HepG2 (cell line): ENCODE data around the gene ALG14. TPM values are rescaled to one million over a fixed set of nuclear protein-coding genes. Genes with fewer than 3 reads are reported as not detected.
A peak's percentile ranks its signal among the peaks of the same experiment; 100 is the strongest.

ENCODE experiments used
- HNRNPL ChIP-seq: fragments of 200-400 bp; formaldehyde crosslinking; IDR thresholded peaks from 2 replicates; pipeline ENCODE4 v1.6.1; 2017; ENCODE audit warnings: mild to moderate bottlenecking, low read depth, low read length
- MXI1 ChIP-seq: IDR thresholded peaks from 3 replicates; pipeline ENCODE4 v1.6.1; 2012; ENCODE audit warnings: low read depth, low read length, inconsistent platforms, borderline replicate concordance
- PAXIP1 ChIP-seq: sonication (generic); formaldehyde crosslinking; conservative IDR thresholded peaks from 2 replicates; pipeline ENCODE4 v1.4.0; 2020; ENCODE audit warnings: mild to moderate bottlenecking, missing genetic modification reagents, moderate library complexity
- ZNF317 ChIP-seq: sonication (generic); formaldehyde crosslinking; IDR thresholded peaks from 2 replicates; pipeline ENCODE4 v1.5.0; 2020; ENCODE audit warnings: mild to moderate bottlenecking, missing genetic modification reagents
- ZNF337 ChIP-seq: sonication (generic); formaldehyde crosslinking; IDR thresholded peaks from 2 replicates; pipeline ENCODE4 v1.5.1; 2020; ENCODE audit warnings: missing genetic modification reagents, low read depth, mild to moderate bottlenecking, borderline replicate concordance
- ZNF770 ChIP-seq: sonication (generic); formaldehyde crosslinking; IDR thresholded peaks from 2 replicates; pipeline ENCODE4 v1.5.0; 2020; ENCODE audit warnings: mild to moderate bottlenecking, missing genetic modification reagents
- polyA plus RNA-seq, 8 experiments: library from polyadenylated mRNA; depleted of rRNA in 3 of 8; stranded (reverse) in 7 of 8; unstranded in 1 of 8; fragments of >200 nt; fragmentation: Illumina TruSeq in 4 of 8; extraction: Trizol in 4 of 8; gene quantifications; 2 replicates each; pipeline versions ENCODE4 v1.2.1 to v1.2.3, GENCODE V29; 2011 to 2016; ENCODE audit warnings: low read depth in 4 of 8, missing spikeins in 1 of 8, mixed read lengths in 1 of 8; ENCODE audit not compliant: insufficient read depth in 1 of 8
- total RNA-seq, 5 experiments: library from RNA; depleted of rRNA; stranded (reverse); fragments of >200 nt; fragmentation: Illumina TruSeq; extraction: Trizol; gene quantifications; 2 replicates each; pipeline ENCODE4 v1.2.3, GENCODE V29; 2016; ENCODE audit warnings: low read depth in 1 of 5
- TF ChIP-seq, protein P1 (sequence below): sonication (generic); formaldehyde crosslinking; IDR thresholded peaks from 2 replicates; pipeline ENCODE4 v1.4.0; 2020; ENCODE audit warnings: missing genetic modification reagents
- TF ChIP-seq, protein P2 (sequence below): sonication (generic); formaldehyde crosslinking; conservative IDR thresholded peaks from 2 replicates; pipeline ENCODE4 v1.8.0; 2022; ENCODE audit warnings: missing genetic modification reagents
- TF ChIP-seq, protein P3 (sequence below): sonication (generic); formaldehyde crosslinking; IDR thresholded peaks from 2 replicates; pipeline ENCODE4 v1.9.0; 2021; ENCODE audit warnings: mild to moderate bottlenecking, missing genetic modification reagents

The ALG14 gene
- total and polyA plus RNA-seq, 2 of the 13 experiments (the other 11 are each of a cell fraction or from before 2014, with no cell fraction given): 4.5 to 12.7 TPM

GRCh38 chr1:95013950-95014574 is 58.7 kb downstream of the ALG14 start (continued):
- TF ChIP-seq, protein P1, sequence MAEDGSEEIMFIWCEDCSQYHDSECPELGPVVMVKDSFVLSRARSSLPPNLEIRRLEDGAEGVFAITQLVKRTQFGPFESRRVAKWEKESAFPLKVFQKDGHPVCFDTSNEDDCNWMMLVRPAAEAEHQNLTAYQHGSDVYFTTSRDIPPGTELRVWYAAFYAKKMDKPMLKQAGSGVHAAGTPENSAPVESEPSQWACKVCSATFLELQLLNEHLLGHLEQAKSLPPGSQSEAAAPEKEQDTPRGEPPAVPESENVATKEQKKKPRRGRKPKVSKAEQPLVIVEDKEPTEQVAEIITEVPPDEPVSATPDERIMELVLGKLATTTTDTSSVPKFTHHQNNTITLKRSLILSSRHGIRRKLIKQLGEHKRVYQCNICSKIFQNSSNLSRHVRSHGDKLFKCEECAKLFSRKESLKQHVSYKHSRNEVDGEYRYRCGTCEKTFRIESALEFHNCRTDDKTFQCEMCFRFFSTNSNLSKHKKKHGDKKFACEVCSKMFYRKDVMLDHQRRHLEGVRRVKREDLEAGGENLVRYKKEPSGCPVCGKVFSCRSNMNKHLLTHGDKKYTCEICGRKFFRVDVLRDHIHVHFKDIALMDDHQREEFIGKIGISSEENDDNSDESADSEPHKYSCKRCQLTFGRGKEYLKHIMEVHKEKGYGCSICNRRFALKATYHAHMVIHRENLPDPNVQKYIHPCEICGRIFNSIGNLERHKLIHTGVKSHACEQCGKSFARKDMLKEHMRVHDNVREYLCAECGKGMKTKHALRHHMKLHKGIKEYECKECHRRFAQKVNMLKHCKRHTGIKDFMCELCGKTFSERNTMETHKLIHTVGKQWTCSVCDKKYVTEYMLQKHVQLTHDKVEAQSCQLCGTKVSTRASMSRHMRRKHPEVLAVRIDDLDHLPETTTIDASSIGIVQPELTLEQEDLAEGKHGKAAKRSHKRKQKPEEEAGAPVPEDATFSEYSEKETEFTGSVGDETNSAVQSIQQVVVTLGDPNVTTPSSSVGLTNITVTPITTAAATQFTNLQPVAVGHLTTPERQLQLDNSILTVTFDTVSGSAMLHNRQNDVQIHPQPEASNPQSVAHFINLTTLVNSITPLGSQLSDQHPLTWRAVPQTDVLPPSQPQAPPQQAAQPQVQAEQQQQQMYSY (CRISPR knock-in tag): no peak
- no peak for TF ChIP-seq ZNF770
- TF ChIP-seq MXI1: no peak
- TF ChIP-seq ZNF337 (CRISPR knock-in tag): no peak
- TF ChIP-seq, protein P2, sequence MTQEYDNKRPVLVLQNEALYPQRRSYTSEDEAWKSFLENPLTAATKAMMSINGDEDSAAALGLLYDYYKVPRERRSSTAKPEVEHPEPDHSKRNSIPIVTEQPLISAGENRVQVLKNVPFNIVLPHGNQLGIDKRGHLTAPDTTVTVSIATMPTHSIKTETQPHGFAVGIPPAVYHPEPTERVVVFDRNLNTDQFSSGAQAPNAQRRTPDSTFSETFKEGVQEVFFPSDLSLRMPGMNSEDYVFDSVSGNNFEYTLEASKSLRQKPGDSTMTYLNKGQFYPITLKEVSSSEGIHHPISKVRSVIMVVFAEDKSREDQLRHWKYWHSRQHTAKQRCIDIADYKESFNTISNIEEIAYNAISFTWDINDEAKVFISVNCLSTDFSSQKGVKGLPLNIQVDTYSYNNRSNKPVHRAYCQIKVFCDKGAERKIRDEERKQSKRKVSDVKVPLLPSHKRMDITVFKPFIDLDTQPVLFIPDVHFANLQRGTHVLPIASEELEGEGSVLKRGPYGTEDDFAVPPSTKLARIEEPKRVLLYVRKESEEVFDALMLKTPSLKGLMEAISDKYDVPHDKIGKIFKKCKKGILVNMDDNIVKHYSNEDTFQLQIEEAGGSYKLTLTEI (CRISPR knock-in tag): no peak
- no peak for TF ChIP-seq ZNF317 (CRISPR knock-in tag)
- no peak for TF ChIP-seq HNRNPL
- TF ChIP-seq, protein P3, sequence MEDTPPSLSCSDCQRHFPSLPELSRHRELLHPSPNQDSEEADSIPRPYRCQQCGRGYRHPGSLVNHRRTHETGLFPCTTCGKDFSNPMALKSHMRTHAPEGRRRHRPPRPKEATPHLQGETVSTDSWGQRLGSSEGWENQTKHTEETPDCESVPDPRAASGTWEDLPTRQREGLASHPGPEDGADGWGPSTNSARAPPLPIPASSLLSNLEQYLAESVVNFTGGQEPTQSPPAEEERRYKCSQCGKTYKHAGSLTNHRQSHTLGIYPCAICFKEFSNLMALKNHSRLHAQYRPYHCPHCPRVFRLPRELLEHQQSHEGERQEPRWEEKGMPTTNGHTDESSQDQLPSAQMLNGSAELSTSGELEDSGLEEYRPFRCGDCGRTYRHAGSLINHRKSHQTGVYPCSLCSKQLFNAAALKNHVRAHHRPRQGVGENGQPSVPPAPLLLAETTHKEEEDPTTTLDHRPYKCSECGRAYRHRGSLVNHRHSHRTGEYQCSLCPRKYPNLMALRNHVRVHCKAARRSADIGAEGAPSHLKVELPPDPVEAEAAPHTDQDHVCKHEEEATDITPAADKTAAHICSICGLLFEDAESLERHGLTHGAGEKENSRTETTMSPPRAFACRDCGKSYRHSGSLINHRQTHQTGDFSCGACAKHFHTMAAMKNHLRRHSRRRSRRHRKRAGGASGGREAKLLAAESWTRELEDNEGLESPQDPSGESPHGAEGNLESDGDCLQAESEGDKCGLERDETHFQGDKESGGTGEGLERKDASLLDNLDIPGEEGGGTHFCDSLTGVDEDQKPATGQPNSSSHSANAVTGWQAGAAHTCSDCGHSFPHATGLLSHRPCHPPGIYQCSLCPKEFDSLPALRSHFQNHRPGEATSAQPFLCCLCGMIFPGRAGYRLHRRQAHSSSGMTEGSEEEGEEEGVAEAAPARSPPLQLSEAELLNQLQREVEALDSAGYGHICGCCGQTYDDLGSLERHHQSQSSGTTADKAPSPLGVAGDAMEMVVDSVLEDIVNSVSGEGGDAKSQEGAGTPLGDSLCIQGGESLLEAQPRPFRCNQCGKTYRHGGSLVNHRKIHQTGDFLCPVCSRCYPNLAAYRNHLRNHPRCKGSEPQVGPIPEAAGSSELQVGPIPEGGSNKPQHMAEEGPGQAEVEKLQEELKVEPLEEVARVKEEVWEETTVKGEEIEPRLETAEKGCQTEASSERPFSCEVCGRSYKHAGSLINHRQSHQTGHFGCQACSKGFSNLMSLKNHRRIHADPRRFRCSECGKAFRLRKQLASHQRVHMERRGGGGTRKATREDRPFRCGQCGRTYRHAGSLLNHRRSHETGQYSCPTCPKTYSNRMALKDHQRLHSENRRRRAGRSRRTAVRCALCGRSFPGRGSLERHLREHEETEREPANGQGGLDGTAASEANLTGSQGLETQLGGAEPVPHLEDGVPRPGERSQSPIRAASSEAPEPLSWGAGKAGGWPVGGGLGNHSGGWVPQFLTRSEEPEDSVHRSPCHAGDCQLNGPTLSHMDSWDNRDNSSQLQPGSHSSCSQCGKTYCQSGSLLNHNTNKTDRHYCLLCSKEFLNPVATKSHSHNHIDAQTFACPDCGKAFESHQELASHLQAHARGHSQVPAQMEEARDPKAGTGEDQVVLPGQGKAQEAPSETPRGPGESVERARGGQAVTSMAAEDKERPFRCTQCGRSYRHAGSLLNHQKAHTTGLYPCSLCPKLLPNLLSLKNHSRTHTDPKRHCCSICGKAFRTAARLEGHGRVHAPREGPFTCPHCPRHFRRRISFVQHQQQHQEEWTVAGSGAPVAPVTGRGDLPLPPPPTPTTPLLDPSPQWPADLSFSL (CRISPR knock-in tag): no peak
- TF ChIP-seq PAXIP1: peak; percentile 90
